Vagina (tissue), 2 donors: ENCODE results near the gene SLC9A9.

Experiments
- POLR2A ChIP-seq, 2 donors: fragments of 450-650 bp; IDR thresholded peaks; one replicate each; pipeline ENCODE4 v1.6.1; 2017; ENCODE audit warnings: antibody characterized with exemption in 2 of 2, mild to moderate bottlenecking in 2 of 2, moderate library complexity in 2 of 2
- POLR2AphosphoS5 ChIP-seq, 2 donors: sonication (generic); formaldehyde crosslinking; IDR thresholded peaks; one replicate each; pipeline ENCODE4 v1.9.0; 2017; ENCODE audit warnings: antibody characterized with exemption in 2 of 2, mild to moderate bottlenecking in 2 of 2, low read depth in 1 of 2; ENCODE audit not compliant: insufficient read depth in 1 of 2
- TF ChIP-seq, protein P1 (sequence below), 3 experiments: fragments of 450-650 bp in 2 of 3; fragments of 200-600 bp in 1 of 3; sonication (generic) in 1 of 3; IDR thresholded peaks; one replicate each; pipeline ENCODE4 v1.5.1; 2017 to 2019; ENCODE audit warnings: antibody characterized with exemption in 3 of 3, mild to moderate bottlenecking in 2 of 3, moderate library complexity in 2 of 3

DNA sequence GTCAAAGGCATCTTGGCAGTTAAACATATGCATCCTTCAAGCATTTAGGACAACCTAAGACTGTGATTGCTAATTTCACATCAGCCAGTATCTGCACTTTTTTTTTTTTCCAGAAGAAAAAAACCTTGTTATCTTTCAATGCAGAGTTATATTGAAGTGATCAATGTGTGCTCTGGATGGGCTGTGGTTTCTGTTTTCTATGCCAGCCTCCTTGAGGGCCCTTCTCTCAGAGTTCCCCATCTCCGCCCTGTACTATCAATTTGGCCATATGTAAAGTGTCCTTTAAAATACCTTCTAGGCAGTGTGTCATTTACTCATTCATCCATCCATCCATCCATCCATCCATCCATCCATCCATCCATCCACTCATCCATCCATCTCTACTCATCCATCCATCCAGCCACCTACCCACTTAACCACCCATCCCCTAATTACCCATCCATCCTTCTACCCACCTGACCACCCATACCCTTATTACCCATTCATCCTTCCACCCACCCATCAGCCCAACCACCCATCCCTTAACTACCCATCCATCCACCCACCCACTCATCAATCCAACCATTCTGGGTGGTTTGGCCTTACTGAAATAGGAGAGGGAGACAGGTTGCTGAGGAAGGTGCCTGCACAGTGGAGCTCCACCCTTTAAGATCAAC, 406.6 kb downstream of the SLC9A9 start:
- TF ChIP-seq, protein P1, sequence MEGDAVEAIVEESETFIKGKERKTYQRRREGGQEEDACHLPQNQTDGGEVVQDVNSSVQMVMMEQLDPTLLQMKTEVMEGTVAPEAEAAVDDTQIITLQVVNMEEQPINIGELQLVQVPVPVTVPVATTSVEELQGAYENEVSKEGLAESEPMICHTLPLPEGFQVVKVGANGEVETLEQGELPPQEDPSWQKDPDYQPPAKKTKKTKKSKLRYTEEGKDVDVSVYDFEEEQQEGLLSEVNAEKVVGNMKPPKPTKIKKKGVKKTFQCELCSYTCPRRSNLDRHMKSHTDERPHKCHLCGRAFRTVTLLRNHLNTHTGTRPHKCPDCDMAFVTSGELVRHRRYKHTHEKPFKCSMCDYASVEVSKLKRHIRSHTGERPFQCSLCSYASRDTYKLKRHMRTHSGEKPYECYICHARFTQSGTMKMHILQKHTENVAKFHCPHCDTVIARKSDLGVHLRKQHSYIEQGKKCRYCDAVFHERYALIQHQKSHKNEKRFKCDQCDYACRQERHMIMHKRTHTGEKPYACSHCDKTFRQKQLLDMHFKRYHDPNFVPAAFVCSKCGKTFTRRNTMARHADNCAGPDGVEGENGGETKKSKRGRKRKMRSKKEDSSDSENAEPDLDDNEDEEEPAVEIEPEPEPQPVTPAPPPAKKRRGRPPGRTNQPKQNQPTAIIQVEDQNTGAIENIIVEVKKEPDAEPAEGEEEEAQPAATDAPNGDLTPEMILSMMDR (IDR thresholded peaks at IDR 0.05): no peak
- no peak for TF ChIP-seq POLR2AphosphoS5 (IDR thresholded peaks at IDR 0.05; ENCODE audit: insufficient read depth in 1 of 2, low read depth in 1 of 2)
- no peak for TF ChIP-seq POLR2A (IDR thresholded peaks at IDR 0.05)
